K562 (cell line): ENCODE results near the gene TMEM273. TPM values are rescaled to one million over a fixed set of nuclear protein-coding genes. Genes with fewer than 3 reads are reported as not detected.

Experiments used
- ARID1B ChIP-seq: fragments of 450-650 bp; IDR thresholded peaks from 2 replicates; pipeline ENCODE4 v1.6.1; 2016; ENCODE audit warnings: antibody characterized with exemption, mild to moderate bottlenecking, inconsistent platforms
- BCOR ChIP-seq: fragments of 450-650 bp; IDR thresholded peaks from 2 replicates; pipeline ENCODE4 v1.6.1; 2016
- CBX8 ChIP-seq: fragments of 200-600 bp; sonication (generic); IDR thresholded peaks from 2 replicates; pipeline ENCODE4 v1.6.1; 2012; ENCODE audit warnings: borderline replicate concordance, mixed run types, low read depth, mild to moderate bottlenecking, moderate library complexity, mixed read lengths, low read length, control low read depth, inconsistent platforms; ENCODE audit not compliant: poor library complexity, severe bottlenecking; ENCODE audit errors: extremely low read depth
- HMG20B ChIP-seq: fragments of 250-450 bp; sonication (Bioruptor Pico); IDR thresholded peaks from 2 replicates; pipeline ENCODE4 v1.5.0; 2021; ENCODE audit warnings: mild to moderate bottlenecking
- MLX ChIP-seq, 2 experiments: fragments of 450-650 bp in 1 of 2; sonication (generic) in 1 of 2; formaldehyde crosslinking; conservative IDR thresholded peaks; 2 replicates each; pipeline versions ENCODE4 v1.4.0 to v1.8.1; 2020 to 2022; ENCODE audit warnings: mild to moderate bottlenecking in 1 of 2, missing genetic modification reagents in 1 of 2
- NFRKB ChIP-seq: fragments of 450-650 bp; IDR thresholded peaks from 2 replicates; pipeline ENCODE4 v1.6.1; 2016; ENCODE audit warnings: low read depth
- NR3C1 ChIP-seq: sonication (generic); formaldehyde crosslinking; IDR thresholded peaks from 2 replicates; pipeline ENCODE4 v1.8.1; 2022; ENCODE audit warnings: missing genetic modification reagents
- SAFB2 ChIP-seq: fragments of 200-400 bp; formaldehyde crosslinking; IDR thresholded peaks from 2 replicates; pipeline ENCODE4 v1.6.1; 2018; ENCODE audit warnings: borderline replicate concordance, low read length, low read depth, moderate library complexity; ENCODE audit not compliant: severe bottlenecking
- SUPT5H ChIP-seq: fragments of 450-650 bp; IDR thresholded peaks from 2 replicates; pipeline ENCODE4 v1.6.1; 2016
- TAF1 ChIP-seq: IDR thresholded peaks from 2 replicates; pipeline ENCODE4 v1.6.1; 2011; ENCODE audit warnings: mild to moderate bottlenecking, low read length, moderate library complexity; ENCODE audit not compliant: insufficient read depth, control insufficient read depth, severe bottlenecking; ENCODE audit errors: extremely low read depth
- TAF7 ChIP-seq: fragments of 450-650 bp; IDR thresholded peaks from 2 replicates; pipeline ENCODE4 v1.6.1; 2016; ENCODE audit warnings: missing genetic modification characterization, missing compliant biosample characterization
- ZBTB1 ChIP-seq: sonication (generic); formaldehyde crosslinking; IDR thresholded peaks from 2 replicates; pipeline ENCODE4 v1.8.1; 2023; ENCODE audit warnings: missing genetic modification reagents, low read depth, mild to moderate bottlenecking, borderline replicate concordance
- ZNF146 ChIP-seq: IDR thresholded peaks from one replicate; pipeline ENCODE4 v1.6.1; 2018; ENCODE audit warnings: missing compliant biosample characterization; ENCODE audit not compliant: unreplicated experiment
- ZNF589 ChIP-seq: fragments of 200-800 bp; sonication (Bioruptor generic); IDR thresholded peaks from 2 replicates; pipeline ENCODE4 v1.6.1; 2016; ENCODE audit warnings: low read depth, missing genetic modification characterization, missing compliant biosample characterization
- ZNF780A ChIP-seq: fragments of 250-450 bp; sonication (Bioruptor Pico); IDR thresholded peaks from 2 replicates; pipeline ENCODE4 v1.5.0; 2021; ENCODE audit warnings: mild to moderate bottlenecking
- ZNF785 ChIP-seq: fragments of 250-450 bp; sonication (Bioruptor Pico); IDR thresholded peaks from 2 replicates; pipeline ENCODE4 v1.4.0; 2020; ENCODE audit warnings: mild to moderate bottlenecking
- polyA plus RNA-seq, 8 experiments: library from polyadenylated mRNA; depleted of rRNA in 4 of 8; stranded (reverse) in 5 of 8; unstranded in 3 of 8; fragments of >200 nt; fragmentation: Nextera tagmentation in 2 of 8; fragmentation: Illumina TruSeq in 1 of 8; extraction: Ambion mirVana in 2 of 8; extraction: Trizol in 1 of 8; gene quantifications; 2 replicates each; pipeline versions ENCODE4 v1.2.1 to v1.2.3, GENCODE V29; 2011 to 2014; ENCODE audit warnings: inconsistent platforms in 1 of 8, missing spikeins in 1 of 8
- total RNA-seq, 7 experiments: library from RNA; depleted of rRNA in 6 of 7; stranded (reverse); fragments of >200 nt in 6 of 7; fragmentation: Illumina TruSeq in 2 of 7; extraction: Trizol in 2 of 7; gene quantifications; 2 replicates each; pipeline versions ENCODE4 v1.2.1 to v1.2.3, GENCODE V29; 2011 to 2021; ENCODE audit warnings: low replicate concordance in 1 of 7
- TF ChIP-seq, protein P1 (sequence below): IDR thresholded peaks from 3 replicates; pipeline ENCODE4 v1.6.1; 2011; ENCODE audit warnings: borderline replicate concordance, mild to moderate bottlenecking, moderate library complexity; ENCODE audit not compliant: insufficient read length; ENCODE audit errors: extremely low read depth
- TF ChIP-seq, protein P2 (sequence below), 2 experiments: IDR thresholded peaks; 2 replicates each; pipeline ENCODE4 v1.6.1; 2012; ENCODE audit warnings: improper control_type of control experiment in 2 of 2, low read depth in 2 of 2, low read length in 2 of 2, borderline replicate concordance in 1 of 2
- TF ChIP-seq, protein P3 (sequence below): sonication (generic); formaldehyde crosslinking; IDR thresholded peaks from 2 replicates; pipeline ENCODE4 v1.8.0; 2023; ENCODE audit warnings: mild to moderate bottlenecking, missing genetic modification reagents

The TMEM273 gene
- total and polyA plus RNA-seq, 9 of the 15 experiments (the other 6 are each of a cell fraction or from before 2014, with no cell fraction given), result 39.2 to 131 (median 95.6) TPM

DNA sequence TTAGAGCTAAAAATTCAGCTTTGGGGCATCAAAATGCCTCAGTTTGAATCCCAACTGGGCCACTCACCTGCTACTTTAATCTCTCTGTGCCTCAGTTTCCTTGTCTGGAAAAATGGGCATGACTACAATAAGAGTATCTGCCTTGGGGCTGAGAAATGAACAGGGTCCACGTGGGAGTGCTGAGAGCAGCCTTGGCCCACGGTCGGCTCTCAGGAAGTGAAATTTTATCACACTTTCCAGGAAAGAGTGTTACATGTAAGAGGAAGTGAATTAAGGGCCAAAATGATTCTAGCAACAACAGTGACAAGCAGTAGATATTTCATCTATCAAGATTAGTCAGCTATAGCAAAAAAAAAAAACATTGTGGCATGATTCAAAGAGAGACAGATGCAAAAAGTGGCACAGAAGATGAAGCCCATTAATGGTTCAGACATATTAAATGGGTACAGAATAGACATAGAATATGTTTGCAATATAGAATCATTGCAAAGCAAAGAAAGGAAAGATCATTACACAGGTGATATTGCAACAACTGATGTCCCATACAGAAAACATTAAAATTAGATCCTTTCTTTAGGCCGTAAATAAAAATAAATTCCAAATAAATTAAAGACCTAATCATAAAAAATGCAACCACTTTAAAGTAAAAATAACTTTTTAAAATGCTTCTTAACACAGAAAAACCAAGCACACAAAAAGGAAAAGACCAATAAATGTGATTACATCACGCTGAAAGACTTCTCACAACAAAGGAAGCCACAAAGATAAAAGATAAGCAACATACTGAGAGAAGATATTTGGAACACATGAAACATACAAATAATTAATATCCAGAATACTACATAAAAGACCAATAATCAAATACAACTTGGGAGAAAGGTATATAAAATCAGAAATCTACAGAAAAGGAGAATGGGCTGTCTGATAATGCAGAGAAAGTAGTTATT, 4.3 kb downstream of the TMEM273 start (continued):
- TF ChIP-seq ZNF589 (CRISPR knock-in tag) (peak; percentile 97), CBX8 (no peak), BCOR (peak; percentile 91), ZNF785 (CRISPR knock-in tag) (no peak), ZNF146 (no peak), TAF1 (peak; percentile 55), ZNF780A (CRISPR knock-in tag) (no peak), ZBTB1 (CRISPR knock-in tag) (no peak), NFRKB (peak; percentile 88; the same call in 1 of the 2 replicates), HMG20B (CRISPR knock-in tag) (no peak), NR3C1 (CRISPR knock-in tag) (no peak), MLX (CRISPR knock-in tag; conservative IDR thresholded peaks at IDR 0.05) (no peak), ARID1B (peak; percentile 92), SAFB2 (no peak), SUPT5H (peak; percentile 43; the same call in 1 of the 2 replicates), TAF7 (tag) (peak; percentile 56; the same call in 1 of the 2 replicates)
- TF ChIP-seq, protein P1, sequence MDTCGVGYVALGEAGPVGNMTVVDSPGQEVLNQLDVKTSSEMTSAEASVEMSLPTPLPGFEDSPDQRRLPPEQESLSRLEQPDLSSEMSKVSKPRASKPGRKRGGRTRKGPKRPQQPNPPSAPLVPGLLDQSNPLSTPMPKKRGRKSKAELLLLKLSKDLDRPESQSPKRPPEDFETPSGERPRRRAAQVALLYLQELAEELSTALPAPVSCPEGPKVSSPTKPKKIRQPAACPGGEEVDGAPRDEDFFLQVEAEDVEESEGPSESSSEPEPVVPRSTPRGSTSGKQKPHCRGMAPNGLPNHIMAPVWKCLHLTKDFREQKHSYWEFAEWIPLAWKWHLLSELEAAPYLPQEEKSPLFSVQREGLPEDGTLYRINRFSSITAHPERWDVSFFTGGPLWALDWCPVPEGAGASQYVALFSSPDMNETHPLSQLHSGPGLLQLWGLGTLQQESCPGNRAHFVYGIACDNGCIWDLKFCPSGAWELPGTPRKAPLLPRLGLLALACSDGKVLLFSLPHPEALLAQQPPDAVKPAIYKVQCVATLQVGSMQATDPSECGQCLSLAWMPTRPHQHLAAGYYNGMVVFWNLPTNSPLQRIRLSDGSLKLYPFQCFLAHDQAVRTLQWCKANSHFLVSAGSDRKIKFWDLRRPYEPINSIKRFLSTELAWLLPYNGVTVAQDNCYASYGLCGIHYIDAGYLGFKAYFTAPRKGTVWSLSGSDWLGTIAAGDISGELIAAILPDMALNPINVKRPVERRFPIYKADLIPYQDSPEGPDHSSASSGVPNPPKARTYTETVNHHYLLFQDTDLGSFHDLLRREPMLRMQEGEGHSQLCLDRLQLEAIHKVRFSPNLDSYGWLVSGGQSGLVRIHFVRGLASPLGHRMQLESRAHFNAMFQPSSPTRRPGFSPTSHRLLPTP, result no peak
- TF ChIP-seq, protein P2, sequence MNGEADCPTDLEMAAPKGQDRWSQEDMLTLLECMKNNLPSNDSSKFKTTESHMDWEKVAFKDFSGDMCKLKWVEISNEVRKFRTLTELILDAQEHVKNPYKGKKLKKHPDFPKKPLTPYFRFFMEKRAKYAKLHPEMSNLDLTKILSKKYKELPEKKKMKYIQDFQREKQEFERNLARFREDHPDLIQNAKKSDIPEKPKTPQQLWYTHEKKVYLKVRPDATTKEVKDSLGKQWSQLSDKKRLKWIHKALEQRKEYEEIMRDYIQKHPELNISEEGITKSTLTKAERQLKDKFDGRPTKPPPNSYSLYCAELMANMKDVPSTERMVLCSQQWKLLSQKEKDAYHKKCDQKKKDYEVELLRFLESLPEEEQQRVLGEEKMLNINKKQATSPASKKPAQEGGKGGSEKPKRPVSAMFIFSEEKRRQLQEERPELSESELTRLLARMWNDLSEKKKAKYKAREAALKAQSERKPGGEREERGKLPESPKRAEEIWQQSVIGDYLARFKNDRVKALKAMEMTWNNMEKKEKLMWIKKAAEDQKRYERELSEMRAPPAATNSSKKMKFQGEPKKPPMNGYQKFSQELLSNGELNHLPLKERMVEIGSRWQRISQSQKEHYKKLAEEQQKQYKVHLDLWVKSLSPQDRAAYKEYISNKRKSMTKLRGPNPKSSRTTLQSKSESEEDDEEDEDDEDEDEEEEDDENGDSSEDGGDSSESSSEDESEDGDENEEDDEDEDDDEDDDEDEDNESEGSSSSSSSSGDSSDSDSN (IDR thresholded peaks at IDR 0.05; ENCODE audit: borderline replicate concordance in 1 of 2, low read depth in 2 of 2, low read length in 2 of 2), result 0 out of 4 replicates have a peak, but pooled peaks have one; percentile 38 to 46
- TF ChIP-seq, protein P3, sequence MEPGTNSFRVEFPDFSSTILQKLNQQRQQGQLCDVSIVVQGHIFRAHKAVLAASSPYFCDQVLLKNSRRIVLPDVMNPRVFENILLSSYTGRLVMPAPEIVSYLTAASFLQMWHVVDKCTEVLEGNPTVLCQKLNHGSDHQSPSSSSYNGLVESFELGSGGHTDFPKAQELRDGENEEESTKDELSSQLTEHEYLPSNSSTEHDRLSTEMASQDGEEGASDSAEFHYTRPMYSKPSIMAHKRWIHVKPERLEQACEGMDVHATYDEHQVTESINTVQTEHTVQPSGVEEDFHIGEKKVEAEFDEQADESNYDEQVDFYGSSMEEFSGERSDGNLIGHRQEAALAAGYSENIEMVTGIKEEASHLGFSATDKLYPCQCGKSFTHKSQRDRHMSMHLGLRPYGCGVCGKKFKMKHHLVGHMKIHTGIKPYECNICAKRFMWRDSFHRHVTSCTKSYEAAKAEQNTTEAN, result no peak
